Measurements from ENCODE around the gene DDX10. TPM values are rescaled to one million over a fixed set of nuclear protein-coding genes. Genes with fewer than 3 reads are reported as not detected.

Gene DDX10
- total RNA-seq (2014; rRNA removed; shearing (Covaris generic)): 32.4 and 35.1 TPM in 2 replicates
- polyA plus RNA-seq (2016; fragmentation: Nextera tagmentation; extraction: Ambion mirVana): 33.5 and 37.8 TPM in 2 replicates
- long read RNA-seq, full-length matches to known transcripts: 2 of 36 reads
- long read RNA-seq, partial matches to known transcripts: 28 of 36 reads
- long read RNA-seq, other reads (novel, unspliced or antisense): 6 of 36 reads

DNA sequence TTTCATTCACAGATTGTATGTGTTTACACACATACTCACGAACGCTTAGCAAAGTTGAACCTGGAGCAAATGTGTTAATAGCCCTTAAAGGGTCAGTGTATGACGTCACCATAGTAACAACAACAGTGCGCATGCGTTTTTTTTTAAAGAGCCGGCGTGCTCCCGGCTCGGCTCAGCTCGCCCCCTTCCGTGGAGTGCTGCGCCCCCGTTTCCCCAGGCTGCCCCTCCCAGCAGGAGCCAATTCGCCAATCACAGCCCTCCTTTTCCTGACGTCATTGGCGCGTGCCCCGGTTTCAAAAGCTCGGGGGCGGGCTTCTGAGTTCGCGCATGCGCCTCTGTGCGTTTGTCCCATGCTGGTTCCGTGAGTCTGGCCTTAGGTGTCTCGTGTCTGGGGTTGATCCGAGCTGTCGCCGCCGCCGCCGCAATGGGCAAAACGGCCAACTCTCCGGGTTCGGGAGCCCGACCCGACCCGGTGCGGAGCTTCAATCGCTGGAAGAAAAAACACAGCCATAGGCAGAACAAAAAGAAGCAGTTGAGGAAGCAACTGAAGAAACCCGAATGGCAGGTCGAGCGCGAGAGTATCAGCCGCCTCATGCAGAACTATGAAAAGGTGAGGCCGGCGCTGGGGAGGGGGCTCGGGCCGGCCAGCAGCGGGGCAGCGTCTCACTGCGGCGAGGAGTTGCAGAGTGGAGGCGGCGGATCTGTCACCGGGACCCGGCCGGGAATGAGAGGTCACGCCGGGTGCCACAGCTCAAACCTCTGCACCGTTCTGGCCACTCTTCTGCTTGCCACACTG lies at the start of gene DDX10:
Gene DDX10, plus strand, starts transcription at position 340 of the 796 bp plus-strand sequence. Its CDS starts 85 bp downstream, at position 425.
- Histone ChIP-seq H3K36me3 (ENCODE audit: insufficient read depth) (0 out of 2 replicates have a peak, but pooled peaks cover 5% of the 10 kb centered on the region), H3K4me1 (ENCODE audit: insufficient read depth) (peaks cover 10% of the 10 kb centered on the region), H3K9me2 (ENCODE audit: insufficient read depth) (peaks cover 6% of the 10 kb centered on the region; the same call in 1 of the 2 replicates), H3K79me2 (replicated peaks; ENCODE audit: insufficient read depth) (peaks cover 49% of the 10 kb centered on the region), H3F3A (replicated peaks; ENCODE audit: low read depth) (no peaks in the 10 kb centered on the region), H3K27me3 (ENCODE audit: insufficient read depth) (no peaks in the 10 kb centered on the region), H3K27ac (ENCODE audit: low read depth) (no peak within 1 kb of the TSS), H4K20me1 (replicated peaks; ENCODE audit: insufficient read depth) (peaks cover 5% of the 10 kb centered on the region; the same call in 1 of the 2 replicates), H3K4me2 (peak within 1 kb of the TSS; percentile 94), H2AFZ (peak within 1 kb of the TSS; percentile 61), H3K4me3 (peak within 1 kb of the TSS; percentile 68)
- Mint-ChIP-seq H3K27ac (peak within 1 kb of the TSS; percentile 100), H3K4me3 (peak within 1 kb of the TSS; percentile 100), H3K4me1 (peaks cover 17% of the 10 kb centered on the region), H3K36me3 (ENCODE audit: low read depth) (peaks cover 17% of the 10 kb centered on the region), H3K9me3 (peaks cover 2% of the 10 kb centered on the region; the same call in 1 of the 3 replicates), H3K27me3 (ENCODE audit: insufficient read depth, low read depth, poor library complexity) (peaks cover 7% of the 10 kb centered on the region)
- no peak for TF ChIP-seq ZNF114 (CRISPR knock-in tag; IDR thresholded peaks at IDR 0.05)
- TF ChIP-seq EZH2 (IDR thresholded peaks at IDR 0.05; ENCODE audit: low read depth, unreplicated experiment): no peak
- peak; percentile 89 for TF ChIP-seq POLR2AphosphoS5 (IDR thresholded peaks at IDR 0.05; ENCODE audit: low read depth)
- no peak for TF ChIP-seq JUNB (IDR thresholded peaks at IDR 0.05; ENCODE audit: unreplicated experiment)
- peak; percentile 97 for TF ChIP-seq CREB1 (CRISPR knock-in tag; IDR thresholded peaks at IDR 0.05; ENCODE audit: low read depth)
- no peak for TF ChIP-seq ETS1 (IDR thresholded peaks at IDR 0.05)
- TF ChIP-seq ZNF331 (CRISPR knock-in tag; IDR thresholded peaks at IDR 0.05; ENCODE audit: low read depth): no peak
- TF ChIP-seq CTCF (conservative IDR thresholded peaks at IDR 0.05; ENCODE audit: low read depth in 2 of 2): peak in 1 of 2 experiments; percentile 22; a peak in 1 of 4 replicates
- TF ChIP-seq, protein P1, sequence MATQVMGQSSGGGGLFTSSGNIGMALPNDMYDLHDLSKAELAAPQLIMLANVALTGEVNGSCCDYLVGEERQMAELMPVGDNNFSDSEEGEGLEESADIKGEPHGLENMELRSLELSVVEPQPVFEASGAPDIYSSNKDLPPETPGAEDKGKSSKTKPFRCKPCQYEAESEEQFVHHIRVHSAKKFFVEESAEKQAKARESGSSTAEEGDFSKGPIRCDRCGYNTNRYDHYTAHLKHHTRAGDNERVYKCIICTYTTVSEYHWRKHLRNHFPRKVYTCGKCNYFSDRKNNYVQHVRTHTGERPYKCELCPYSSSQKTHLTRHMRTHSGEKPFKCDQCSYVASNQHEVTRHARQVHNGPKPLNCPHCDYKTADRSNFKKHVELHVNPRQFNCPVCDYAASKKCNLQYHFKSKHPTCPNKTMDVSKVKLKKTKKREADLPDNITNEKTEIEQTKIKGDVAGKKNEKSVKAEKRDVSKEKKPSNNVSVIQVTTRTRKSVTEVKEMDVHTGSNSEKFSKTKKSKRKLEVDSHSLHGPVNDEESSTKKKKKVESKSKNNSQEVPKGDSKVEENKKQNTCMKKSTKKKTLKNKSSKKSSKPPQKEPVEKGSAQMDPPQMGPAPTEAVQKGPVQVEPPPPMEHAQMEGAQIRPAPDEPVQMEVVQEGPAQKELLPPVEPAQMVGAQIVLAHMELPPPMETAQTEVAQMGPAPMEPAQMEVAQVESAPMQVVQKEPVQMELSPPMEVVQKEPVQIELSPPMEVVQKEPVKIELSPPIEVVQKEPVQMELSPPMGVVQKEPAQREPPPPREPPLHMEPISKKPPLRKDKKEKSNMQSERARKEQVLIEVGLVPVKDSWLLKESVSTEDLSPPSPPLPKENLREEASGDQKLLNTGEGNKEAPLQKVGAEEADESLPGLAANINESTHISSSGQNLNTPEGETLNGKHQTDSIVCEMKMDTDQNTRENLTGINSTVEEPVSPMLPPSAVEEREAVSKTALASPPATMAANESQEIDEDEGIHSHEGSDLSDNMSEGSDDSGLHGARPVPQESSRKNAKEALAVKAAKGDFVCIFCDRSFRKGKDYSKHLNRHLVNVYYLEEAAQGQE (IDR thresholded peaks at IDR 0.05; ENCODE audit: unreplicated experiment): no peak
- no peak for TF ChIP-seq NANOG (IDR thresholded peaks at IDR 0.05; ENCODE audit: borderline replicate concordance)
- TF ChIP-seq EZH2phosphoT487 (IDR thresholded peaks at IDR 0.05; ENCODE audit: unreplicated experiment): no peak
- peak; percentile 99 for DNase-seq (ENCODE audit: low spot score)
- peak; percentile 90 for ATAC-seq
